Measurements from ENCODE around the gene ZNF433.

Gene ZNF433

GRCh38 chr19:12043752-12044422 is 8.4 kb upstream of the ZNF433 start:
- no peaks in the 10 kb centered on the region for H3K27me3 ChIP-seq (ENCODE audit: insufficient read depth, low read length, poor library complexity)
- no peak overlapping the region for H3K4me3 ChIP-seq (ENCODE audit: low read depth in 1 of 2, low read length in 2 of 2)
- no peak overlapping the region for H3K27ac ChIP-seq (ENCODE audit: low read length)
- TF ChIP-seq CTCF (IDR thresholded peaks at IDR 0.05; ENCODE audit: borderline replicate concordance, extremely low read depth, low read length, poor library complexity, severe bottlenecking), result no peak
- TF ChIP-seq EZH2 (IDR thresholded peaks at IDR 0.05; ENCODE audit: borderline replicate concordance, low read depth, low read length, severe bottlenecking), result no peak
- no peaks in the 10 kb centered on the region for H4K20me1 ChIP-seq (ENCODE audit: insufficient read depth, low read length)
- no peak overlapping the region for H3K9ac ChIP-seq (ENCODE audit: low read depth, low read length)
- no peak overlapping the region for H2AFZ ChIP-seq (ENCODE audit: low read depth, low read length)
- H3K9me3 ChIP-seq (ENCODE audit: insufficient read depth, low read length, severe bottlenecking), result peaks cover 29% of the 10 kb centered on the region
- H3K79me2 ChIP-seq (ENCODE audit: insufficient read depth, low read length), result 0 out of 2 replicates have a peak, but pooled peaks cover 2% of the 10 kb centered on the region
- H3K4me2 ChIP-seq (ENCODE audit: insufficient read depth, low read length), result no peak overlapping the region
- no peak for DNase-seq
- no peak for ATAC-seq (ENCODE audit: insufficient read depth, low read depth)
- no peaks in the 10 kb centered on the region for H3K4me1 ChIP-seq (ENCODE audit: insufficient read depth, low read length)
- H3K36me3 ChIP-seq (ENCODE audit: insufficient read depth, low read length), result peaks cover 59% of the 10 kb centered on the region

DNA sequence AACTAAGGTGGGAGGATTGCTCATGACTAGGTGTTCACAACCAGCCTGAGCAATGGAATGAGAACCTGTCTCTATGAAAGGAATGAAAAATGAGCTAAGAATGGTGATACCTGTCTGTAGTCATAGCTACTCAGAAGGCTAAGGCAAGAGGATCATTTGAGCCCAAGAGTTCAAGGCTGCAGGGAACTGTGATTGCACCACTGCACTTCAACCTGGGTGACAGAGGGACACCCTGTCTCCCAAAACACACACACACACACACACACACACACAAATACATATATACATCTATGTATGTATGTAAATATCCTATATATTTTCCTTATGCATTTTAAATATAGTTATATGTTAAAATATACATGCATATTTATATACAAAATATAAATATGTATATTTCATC is 7.4 kb upstream of the ZNF433 start:
- DNase-seq (no peak), ATAC-seq (ENCODE audit: insufficient read depth, low read depth) (no peak)
- no peaks in the 10 kb centered on the region for H4K20me1 ChIP-seq (ENCODE audit: insufficient read depth, low read length)
- 0 out of 2 replicates have a peak, but pooled peaks cover 2% of the 10 kb centered on the region for H3K79me2 ChIP-seq (ENCODE audit: insufficient read depth, low read length)
- no peak overlapping the region for H3K27ac ChIP-seq (ENCODE audit: low read length)
- no peak overlapping the region for H3K4me3 ChIP-seq (ENCODE audit: low read depth in 1 of 2, low read length in 2 of 2)
- peaks cover 29% of the 10 kb centered on the region for H3K9me3 ChIP-seq (ENCODE audit: insufficient read depth, low read length, severe bottlenecking)
- TF ChIP-seq EZH2 (IDR thresholded peaks at IDR 0.05; ENCODE audit: borderline replicate concordance, low read depth, low read length, severe bottlenecking), result no peak
- TF ChIP-seq CTCF (IDR thresholded peaks at IDR 0.05; ENCODE audit: borderline replicate concordance, extremely low read depth, low read length, poor library complexity, severe bottlenecking), result no peak
- H3K27me3 ChIP-seq (ENCODE audit: insufficient read depth, low read length, poor library complexity), result no peaks in the 10 kb centered on the region
- H3K4me1 ChIP-seq (ENCODE audit: insufficient read depth, low read length), result no peaks in the 10 kb centered on the region
- H2AFZ ChIP-seq (ENCODE audit: low read depth, low read length), result no peak overlapping the region
- H3K4me2 ChIP-seq (ENCODE audit: insufficient read depth, low read length), result no peak overlapping the region
- peaks cover 65% of the 10 kb centered on the region for H3K36me3 ChIP-seq (ENCODE audit: insufficient read depth, low read length)
- H3K9ac ChIP-seq (ENCODE audit: low read depth, low read length), result no peak overlapping the region

- Histone ChIP-seq H3K9ac (ENCODE audit: low read depth, low read length) (no peak overlapping the region), H3K79me2 (ENCODE audit: insufficient read depth, low read length) (no peaks in the 10 kb centered on the region), H2AFZ (ENCODE audit: low read depth, low read length) (no peak overlapping the region), H3K36me3 (ENCODE audit: insufficient read depth, low read length) (peaks cover 27% of the 10 kb centered on the region), H3K4me3 (ENCODE audit: low read depth in 1 of 2, low read length in 2 of 2) (no peak overlapping the region), H3K9me3 (ENCODE audit: insufficient read depth, low read length, severe bottlenecking) (peaks cover 4% of the 10 kb centered on the region), H3K4me2 (ENCODE audit: insufficient read depth, low read length) (no peak overlapping the region), H3K27ac (ENCODE audit: low read length) (no peak overlapping the region), H3K27me3 (ENCODE audit: insufficient read depth, low read length, poor library complexity) (no peaks in the 10 kb centered on the region), H4K20me1 (ENCODE audit: insufficient read depth, low read length) (no peaks in the 10 kb centered on the region), H3K4me1 (ENCODE audit: insufficient read depth, low read length) (no peaks in the 10 kb centered on the region)
- no peak for DNase-seq
- no peak for ATAC-seq (ENCODE audit: insufficient read depth, low read depth)
- TF ChIP-seq EZH2 (IDR thresholded peaks at IDR 0.05; ENCODE audit: borderline replicate concordance, low read depth, low read length, severe bottlenecking) (no peak), CTCF (IDR thresholded peaks at IDR 0.05; ENCODE audit: borderline replicate concordance, extremely low read depth, low read length, poor library complexity, severe bottlenecking) (no peak)
Measured at GRCh38 chr19:12034620-12035019, 859 bp downstream of the ZNF433 start.

Data from DND-41 (cell line).